Trophoblast cell (in vitro differentiated cells and primary cell): Measurements from ENCODE around the gene HAND2.

ENCODE experiments used
- DNase-seq, 2 donors: peaks; one replicate each; pipeline ENCODE4 v3.0.0-alpha.2; 2016
- H2AFZ ChIP-seq: 2 replicates; pipeline ENCODE4 v1.6.1; 2013; ENCODE audit warnings: low read length, moderate library complexity, mild to moderate bottlenecking; ENCODE audit not compliant: insufficient read depth, poor library complexity
- H2AK5ac ChIP-seq: 2 replicates; pipeline ENCODE4 v1.6.1; 2013; ENCODE audit warnings: mild to moderate bottlenecking, low read length
- H2BK120ac ChIP-seq: 2 replicates; pipeline ENCODE4 v1.6.1; 2013; ENCODE audit warnings: low read length, mild to moderate bottlenecking, moderate library complexity; ENCODE audit not compliant: insufficient read depth, poor library complexity
- H2BK12ac ChIP-seq: 2 replicates; pipeline ENCODE4 v1.6.1; 2013; ENCODE audit warnings: mild to moderate bottlenecking, low read length, moderate library complexity
- H2BK5ac ChIP-seq: 2 replicates; pipeline ENCODE4 v1.6.1; 2013; ENCODE audit warnings: low read length, low read depth, moderate library complexity, mild to moderate bottlenecking; ENCODE audit not compliant: poor library complexity
- H3K14ac ChIP-seq: 2 replicates; pipeline ENCODE4 v1.6.1; 2013; ENCODE audit warnings: mild to moderate bottlenecking, low read length
- H3K18ac ChIP-seq: 2 replicates; pipeline ENCODE4 v1.6.1; 2013; ENCODE audit warnings: mild to moderate bottlenecking, low read length
- H3K23ac ChIP-seq: 2 replicates; pipeline ENCODE4 v1.6.1; 2013; ENCODE audit warnings: low read length
- H3K27ac ChIP-seq: 2 replicates; pipeline ENCODE4 v1.5.1; 2013; ENCODE audit warnings: low read depth, mild to moderate bottlenecking, inconsistent platforms, low read length, moderate library complexity
- H3K27me3 ChIP-seq: 2 replicates; pipeline ENCODE4 v1.6.1; 2013; ENCODE audit warnings: inconsistent platforms, mild to moderate bottlenecking, low read length, moderate library complexity; ENCODE audit not compliant: insufficient read depth
- H3K36me3 ChIP-seq, 2 experiments: 1 replicate in 1 of 2; 2 replicates in 1 of 2; pipeline ENCODE4 v1.6.1; 2013; ENCODE audit warnings: low read length in 2 of 2, mild to moderate bottlenecking in 2 of 2, moderate library complexity in 1 of 2; ENCODE audit not compliant: insufficient read depth in 2 of 2, control insufficient read depth in 1 of 2
- H3K4ac ChIP-seq: 2 replicates; pipeline ENCODE4 v1.6.1; 2013; ENCODE audit warnings: low read depth, mild to moderate bottlenecking, low read length, moderate library complexity
- H3K4me1 ChIP-seq, 2 experiments: 1 replicate in 1 of 2; 2 replicates in 1 of 2; pipeline ENCODE4 v1.6.1; 2013; ENCODE audit warnings: low read length in 2 of 2, mild to moderate bottlenecking in 2 of 2, moderate library complexity in 1 of 2; ENCODE audit not compliant: insufficient read depth in 2 of 2, control insufficient read depth in 1 of 2
- H3K4me2 ChIP-seq: 2 replicates; pipeline ENCODE4 v1.6.1; 2013; ENCODE audit warnings: inconsistent platforms, mild to moderate bottlenecking, low read length, moderate library complexity
- H3K4me3 ChIP-seq: 2 replicates; pipeline ENCODE4 v1.5.1; 2013; ENCODE audit warnings: mild to moderate bottlenecking, low read depth, low read length, inconsistent platforms
- H3K79me1 ChIP-seq: one replicate; pipeline ENCODE4 v1.6.1; 2013; ENCODE audit warnings: low read length
- H3K79me2 ChIP-seq: 2 replicates; pipeline ENCODE4 v1.6.1; 2013; ENCODE audit warnings: low read length, mild to moderate bottlenecking; ENCODE audit not compliant: control insufficient read depth, insufficient read depth, poor library complexity
- H3K9ac ChIP-seq: 2 replicates; pipeline ENCODE4 v1.6.1; 2013; ENCODE audit warnings: mild to moderate bottlenecking, low read length
- H3K9me3 ChIP-seq: 2 replicates; pipeline ENCODE4 v1.6.1; 2013; ENCODE audit warnings: low read depth, mild to moderate bottlenecking, control low read depth, inconsistent platforms, low read length; ENCODE audit not compliant: insufficient read depth
- H4K12ac ChIP-seq: 2 replicates; pipeline ENCODE4 v1.6.1; 2013; ENCODE audit warnings: low read depth, mild to moderate bottlenecking, low read length, moderate library complexity
- H4K8ac ChIP-seq: 2 replicates; pipeline ENCODE4 v1.6.1; 2013; ENCODE audit warnings: low read depth, mild to moderate bottlenecking, low read length, moderate library complexity
- H4K91ac ChIP-seq: one replicate; pipeline ENCODE4 v1.6.1; 2013; ENCODE audit warnings: low read depth, mild to moderate bottlenecking, low read length, moderate library complexity
- WGBS: extraction: QIAGEN DNeasy Blood & Tissue Kit; methylation state at CpG from one replicate; pipeline ENCODE4 v1.1.7; 2013; ENCODE audit warnings: missing lambda C conversion rate; ENCODE audit not compliant: insufficient read length, insufficient coverage; ENCODE audit errors: extremely low coverage; 5-methylcytosine and 5-hydroxymethylcytosine counted together

HAND2 gene

GRCh38 chr4:173536808-173537429, 6.9 kb upstream of the HAND2 start:
- Histone ChIP-seq H2BK5ac (no peak overlapping the region), H4K91ac (no peak overlapping the region), H2AK5ac (no peak overlapping the region), H3K9ac (no peak overlapping the region), H2BK12ac (no peak overlapping the region), H3K79me2 (no peaks in the 10 kb centered on the region), H3K4ac (no peak overlapping the region), H3K4me2 (no peak overlapping the region), H3K14ac (no peak overlapping the region), H2BK120ac (no peak overlapping the region), H3K27ac (no peak overlapping the region), H3K79me1 (no peaks in the 10 kb centered on the region), H3K4me1 (peaks cover 10% of the 10 kb centered on the region in 2 experiments), H3K18ac (no peak overlapping the region), H3K36me3 (no peaks in the 10 kb centered on the region), H4K12ac (no peak overlapping the region), H2AFZ (no peak overlapping the region), H3K9me3 (peaks cover 5% of the 10 kb centered on the region), H3K27me3 (peaks cover 63% of the 10 kb centered on the region), H4K8ac (no peak overlapping the region), H3K4me3 (no peak overlapping the region), H3K23ac (no peak overlapping the region)
- no CpG with 5 or more reads among the region's 12 CpGs for WGBS
- DNase-seq, result no peak

GRCh38 chr4:173535957-173536356, 5.9 kb upstream of the HAND2 start:
- H4K8ac ChIP-seq, result no peak overlapping the region
- H2AK5ac ChIP-seq, result no peak overlapping the region
- WGBS, result no CpG with 5 or more reads among the region's 5 CpGs
- H3K14ac ChIP-seq, result no peak overlapping the region
- no peak overlapping the region for H3K4me2 ChIP-seq
- peaks cover 15 to 17% of the 10 kb centered on the region in 2 experiments for H3K4me1 ChIP-seq
- peaks cover 73% of the 10 kb centered on the region for H3K27me3 ChIP-seq
- no peaks in the 10 kb centered on the region for H3K79me1 ChIP-seq
- no peak overlapping the region for H4K91ac ChIP-seq
- no peak overlapping the region for H2BK12ac ChIP-seq
- no peak overlapping the region for H2AFZ ChIP-seq
- peaks cover 5% of the 10 kb centered on the region for H3K9me3 ChIP-seq
- no peak overlapping the region for H3K9ac ChIP-seq
- no peaks in the 10 kb centered on the region for H3K36me3 ChIP-seq
- no peak overlapping the region for H3K27ac ChIP-seq
- H4K12ac ChIP-seq, result no peak overlapping the region
- H3K18ac ChIP-seq, result no peak overlapping the region
- no peaks in the 10 kb centered on the region for H3K79me2 ChIP-seq
- no peak overlapping the region for H2BK5ac ChIP-seq
- H2BK120ac ChIP-seq, result no peak overlapping the region
- no peak overlapping the region for H3K4ac ChIP-seq
- H3K4me3 ChIP-seq, result no peak overlapping the region
- DNase-seq, result no peak
- H3K23ac ChIP-seq, result no peak overlapping the region

GRCh38 chr4:173535165-173535902, 5.3 kb upstream of the HAND2 start:
- DNase-seq, result no peak
- H3K4me1 ChIP-seq, result peaks cover 15 to 17% of the 10 kb centered on the region in 2 experiments
- H3K14ac ChIP-seq, result no peak overlapping the region
- no peak overlapping the region for H4K8ac ChIP-seq
- H2BK12ac ChIP-seq, result no peak overlapping the region
- H3K79me2 ChIP-seq, result no peaks in the 10 kb centered on the region
- no peak overlapping the region for H3K4me2 ChIP-seq
- H3K9ac ChIP-seq, result no peak overlapping the region
- H3K18ac ChIP-seq, result no peak overlapping the region
- H3K27me3 ChIP-seq, result peaks cover 79% of the 10 kb centered on the region
- no peak overlapping the region for H3K4me3 ChIP-seq
- no peak overlapping the region for H2AK5ac ChIP-seq
- no peak overlapping the region for H4K12ac ChIP-seq
- H2BK120ac ChIP-seq, result no peak overlapping the region
- H3K9me3 ChIP-seq, result peaks cover 5% of the 10 kb centered on the region
- H3K79me1 ChIP-seq, result no peaks in the 10 kb centered on the region
- no peaks in the 10 kb centered on the region for H3K36me3 ChIP-seq
- no peak overlapping the region for H2BK5ac ChIP-seq
- no peak overlapping the region for H4K91ac ChIP-seq
- H3K27ac ChIP-seq, result no peak overlapping the region
- no peak overlapping the region for H2AFZ ChIP-seq
- no peak overlapping the region for H3K23ac ChIP-seq
- H3K4ac ChIP-seq, result no peak overlapping the region
- no CpG with 5 or more reads among the region's 9 CpGs for WGBS

- no peak overlapping the region for H3K4ac ChIP-seq
- H4K91ac ChIP-seq, result no peak overlapping the region
- no peak overlapping the region for H2BK5ac ChIP-seq
- no peak overlapping the region for H3K14ac ChIP-seq
- peaks cover 86% of the 10 kb centered on the region for H3K27me3 ChIP-seq
- no peak overlapping the region for H3K23ac ChIP-seq
- no CpG with 5 or more reads among the region's 1 CpG for WGBS
- no peak overlapping the region for H2AK5ac ChIP-seq
- no peak overlapping the region for H2BK120ac ChIP-seq
- no peak overlapping the region for H3K9ac ChIP-seq
- no peaks in the 10 kb centered on the region for H3K36me3 ChIP-seq
- H3K18ac ChIP-seq, result no peak overlapping the region
- no peak overlapping the region for H3K4me3 ChIP-seq
- H3K4me2 ChIP-seq, result no peak overlapping the region
- H2AFZ ChIP-seq, result no peak overlapping the region
- H3K4me1 ChIP-seq, result peaks cover 15 to 17% of the 10 kb centered on the region in 2 experiments
- H3K9me3 ChIP-seq, result peaks cover 5% of the 10 kb centered on the region
- H3K79me1 ChIP-seq, result peaks cover 4% of the 10 kb centered on the region
- H4K8ac ChIP-seq, result no peak overlapping the region
- no peak overlapping the region for H4K12ac ChIP-seq
- DNase-seq, result no peak
- no peak overlapping the region for H2BK12ac ChIP-seq
- H3K79me2 ChIP-seq, result peaks cover under 1% of the 10 kb centered on the region
- no peak overlapping the region for H3K27ac ChIP-seq
These were observed 4.4 kb upstream of the HAND2 start for GRCh38 chr4:173534434-173534833.
